ENCODE measurements around the gene LPP.

Gene LPP

DNA sequence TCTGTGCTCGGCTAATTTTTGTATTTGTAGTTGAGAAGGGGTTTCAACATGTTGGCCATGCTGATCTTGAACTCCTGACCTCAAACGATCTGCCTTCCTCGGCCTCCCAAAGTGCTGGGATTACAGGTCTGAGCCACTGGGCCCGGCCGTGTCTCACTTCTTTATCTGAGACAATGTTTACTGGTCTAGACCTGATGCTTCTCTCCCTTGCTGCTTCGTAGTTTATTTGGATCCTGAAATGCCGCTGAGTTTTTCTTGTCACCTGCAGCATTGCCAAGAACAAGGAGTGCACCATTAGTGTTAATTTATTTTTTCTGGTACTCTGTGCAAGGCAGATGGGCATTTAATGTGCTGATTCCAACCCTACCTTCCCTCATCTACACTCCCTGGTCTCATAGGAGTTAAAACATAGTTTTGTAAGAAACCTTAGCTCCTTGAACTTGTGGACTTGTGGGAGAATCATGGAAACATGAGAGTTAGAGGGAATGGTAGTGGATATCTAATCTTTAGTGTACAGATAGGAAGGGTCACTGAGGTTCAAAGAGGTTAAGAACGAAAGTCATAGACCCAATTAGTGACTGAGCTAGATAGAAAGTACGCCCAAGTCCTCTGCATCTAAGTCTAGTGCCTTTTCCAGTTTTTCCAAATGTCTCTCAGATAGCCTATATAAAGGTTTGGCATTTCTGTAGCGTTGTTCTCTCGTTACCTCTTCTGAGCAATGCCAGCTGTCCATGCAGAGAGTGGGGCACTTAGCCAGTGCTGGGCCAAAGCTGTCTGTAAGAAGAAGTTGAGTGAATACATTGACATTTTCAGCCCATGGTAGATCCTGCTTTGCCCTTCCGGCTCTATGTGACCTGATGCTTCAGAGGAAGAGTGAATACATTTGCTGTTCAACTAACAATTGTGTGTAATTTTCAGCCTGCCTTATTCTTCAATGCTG lies 244.1 kb downstream of the LPP start:
- peaks cover 4% of the 10 kb centered on the region; the same call in 1 of the 2 replicates for H3K9me3 ChIP-seq (ENCODE audit: control insufficient read depth, insufficient read depth, low read length)
- H3K27ac ChIP-seq (ENCODE audit: low read depth, low read length) = peak overlapping the region; percentile 64
- peaks cover 10% of the 10 kb centered on the region for H3K36me3 ChIP-seq (ENCODE audit: control insufficient read depth, low read length)
- peak overlapping the region; percentile 75 for H3K4me2 ChIP-seq (ENCODE audit: low read length)
- H3K79me2 ChIP-seq (ENCODE audit: control insufficient read depth, low read length) = peaks cover 76% of the 10 kb centered on the region
- no peaks in the 10 kb centered on the region for H3K9me2 ChIP-seq (replicated peaks; ENCODE audit: control insufficient read depth, low read length)
- no peaks in the 10 kb centered on the region for H3K27me3 ChIP-seq (ENCODE audit: control insufficient read depth, low read length)
- H4K20me1 ChIP-seq (ENCODE audit: control insufficient read depth, insufficient read depth, low read depth, low read length) = no peaks in the 10 kb centered on the region
- H3K4me3 ChIP-seq (ENCODE audit: low read length) = peak overlapping the region; percentile 62
- no peak for TF ChIP-seq EZH2phosphoT487 (IDR thresholded peaks at IDR 0.05; ENCODE audit: borderline replicate concordance, low read length)
- TF ChIP-seq, protein P1, sequence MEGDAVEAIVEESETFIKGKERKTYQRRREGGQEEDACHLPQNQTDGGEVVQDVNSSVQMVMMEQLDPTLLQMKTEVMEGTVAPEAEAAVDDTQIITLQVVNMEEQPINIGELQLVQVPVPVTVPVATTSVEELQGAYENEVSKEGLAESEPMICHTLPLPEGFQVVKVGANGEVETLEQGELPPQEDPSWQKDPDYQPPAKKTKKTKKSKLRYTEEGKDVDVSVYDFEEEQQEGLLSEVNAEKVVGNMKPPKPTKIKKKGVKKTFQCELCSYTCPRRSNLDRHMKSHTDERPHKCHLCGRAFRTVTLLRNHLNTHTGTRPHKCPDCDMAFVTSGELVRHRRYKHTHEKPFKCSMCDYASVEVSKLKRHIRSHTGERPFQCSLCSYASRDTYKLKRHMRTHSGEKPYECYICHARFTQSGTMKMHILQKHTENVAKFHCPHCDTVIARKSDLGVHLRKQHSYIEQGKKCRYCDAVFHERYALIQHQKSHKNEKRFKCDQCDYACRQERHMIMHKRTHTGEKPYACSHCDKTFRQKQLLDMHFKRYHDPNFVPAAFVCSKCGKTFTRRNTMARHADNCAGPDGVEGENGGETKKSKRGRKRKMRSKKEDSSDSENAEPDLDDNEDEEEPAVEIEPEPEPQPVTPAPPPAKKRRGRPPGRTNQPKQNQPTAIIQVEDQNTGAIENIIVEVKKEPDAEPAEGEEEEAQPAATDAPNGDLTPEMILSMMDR (IDR thresholded peaks at IDR 0.05; ENCODE audit: low read depth, low read length, poor library complexity, severe bottlenecking) = no peak
- H3K4me1 ChIP-seq (ENCODE audit: control insufficient read depth, low read length) = peaks cover 95% of the 10 kb centered on the region
- no peaks in the 10 kb centered on the region for H3F3A ChIP-seq (ENCODE audit: control insufficient read depth, insufficient read depth)

DNA sequence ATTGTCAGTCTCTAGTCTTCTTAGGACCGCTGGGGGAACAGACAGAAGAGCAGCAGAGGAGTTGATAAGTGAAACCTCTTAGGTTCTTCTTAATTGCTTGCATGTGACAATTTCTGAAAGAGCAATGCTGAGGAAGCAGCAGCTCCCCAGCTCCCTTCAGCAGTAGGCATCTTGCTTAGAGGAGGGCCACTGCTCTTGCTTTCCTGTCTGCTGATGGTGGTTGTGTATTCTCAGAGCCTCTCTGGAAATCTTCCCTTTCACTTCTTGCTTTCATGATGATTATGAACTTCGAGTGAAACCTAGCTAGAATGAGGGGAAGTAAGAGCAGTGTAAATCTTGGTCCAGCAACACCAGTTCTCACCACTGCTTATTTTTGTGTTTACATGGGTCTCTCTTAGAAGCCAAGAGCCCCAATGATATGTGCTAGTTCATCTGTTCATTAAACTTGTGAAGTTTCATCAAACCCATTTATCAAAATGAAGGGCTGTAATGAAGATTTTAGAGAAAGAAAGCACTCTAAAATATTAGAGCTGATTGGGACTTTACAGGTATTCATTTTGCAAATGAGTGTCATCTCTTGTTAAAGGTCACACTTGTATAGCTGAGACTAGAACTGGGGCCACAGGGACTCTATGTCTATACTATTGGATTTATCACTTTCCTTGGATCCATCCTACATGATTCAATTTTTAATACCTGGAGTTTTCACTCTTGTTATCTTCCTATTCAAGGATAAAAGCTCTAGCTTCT lies 246.7 kb downstream of the LPP start:
- Histone ChIP-seq H3K79me2 (ENCODE audit: control insufficient read depth, low read length) (peaks cover 61% of the 10 kb centered on the region), H3K4me3 (ENCODE audit: low read length) (peak overlapping the region; percentile 62), H3K27ac (ENCODE audit: low read depth, low read length) (peak overlapping the region; percentile 42), H3K27me3 (ENCODE audit: control insufficient read depth, low read length) (no peaks in the 10 kb centered on the region), H3K36me3 (ENCODE audit: control insufficient read depth, low read length) (peaks cover 10% of the 10 kb centered on the region), H3F3A (ENCODE audit: control insufficient read depth, insufficient read depth) (no peaks in the 10 kb centered on the region), H4K20me1 (ENCODE audit: control insufficient read depth, insufficient read depth, low read depth, low read length) (no peaks in the 10 kb centered on the region), H3K4me2 (ENCODE audit: low read length) (peak overlapping the region; percentile 75), H3K9me3 (ENCODE audit: control insufficient read depth, insufficient read depth, low read length) (peaks cover 4% of the 10 kb centered on the region; the same call in 1 of the 2 replicates), H3K9me2 (replicated peaks; ENCODE audit: control insufficient read depth, low read length) (no peaks in the 10 kb centered on the region), H3K4me1 (ENCODE audit: control insufficient read depth, low read length) (peaks cover 86% of the 10 kb centered on the region)
- TF ChIP-seq, protein P1 (IDR thresholded peaks at IDR 0.05; ENCODE audit: low read depth, low read length, poor library complexity, severe bottlenecking) = no peak
- TF ChIP-seq EZH2phosphoT487 (IDR thresholded peaks at IDR 0.05; ENCODE audit: borderline replicate concordance, low read length) = no peak

DNA sequence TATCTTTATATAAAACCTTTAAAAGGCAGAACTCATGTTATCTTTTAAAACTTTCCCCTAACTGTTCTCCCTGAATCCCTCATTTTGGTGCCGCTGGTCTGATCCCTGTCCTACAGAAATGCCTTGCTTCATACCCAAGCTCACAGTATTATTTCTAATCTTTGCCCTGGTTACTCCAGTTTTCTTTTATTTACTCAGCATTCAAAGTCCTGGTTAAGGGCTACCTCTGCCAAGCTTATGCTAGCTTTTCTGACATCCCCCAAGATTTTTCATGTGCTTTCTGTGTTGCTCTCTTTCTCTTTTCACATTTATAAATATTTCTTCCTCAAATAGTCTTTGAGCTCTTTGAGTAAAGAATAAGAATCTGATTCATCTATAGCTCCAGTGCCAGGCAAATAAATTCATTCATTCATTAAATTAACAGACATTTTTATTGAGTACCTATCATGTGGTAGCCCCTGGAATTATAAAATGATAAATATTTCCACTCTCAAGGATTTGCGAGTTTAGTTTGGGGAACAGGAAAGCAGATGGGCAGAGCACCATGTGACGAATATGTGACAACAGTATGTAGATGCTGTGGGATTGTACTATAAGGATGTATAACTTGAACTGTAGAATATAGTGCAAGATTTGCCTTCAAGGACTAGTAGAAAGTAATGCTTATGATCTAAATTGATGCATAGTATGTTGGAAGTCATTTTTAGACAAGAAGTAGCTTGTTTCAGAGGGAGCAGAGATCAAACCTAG lies 247.5 kb downstream of the LPP start:
- Histone ChIP-seq H3K9me3 (ENCODE audit: control insufficient read depth, insufficient read depth, low read length) (peaks cover 4% of the 10 kb centered on the region; the same call in 1 of the 2 replicates), H4K20me1 (ENCODE audit: control insufficient read depth, insufficient read depth, low read depth, low read length) (no peaks in the 10 kb centered on the region), H3K9me2 (replicated peaks; ENCODE audit: control insufficient read depth, low read length) (no peaks in the 10 kb centered on the region), H3F3A (ENCODE audit: control insufficient read depth, insufficient read depth) (no peaks in the 10 kb centered on the region), H3K79me2 (ENCODE audit: control insufficient read depth, low read length) (peaks cover 58% of the 10 kb centered on the region), H3K27me3 (ENCODE audit: control insufficient read depth, low read length) (no peaks in the 10 kb centered on the region), H3K4me3 (ENCODE audit: low read length) (no peak overlapping the region), H3K36me3 (ENCODE audit: control insufficient read depth, low read length) (peaks cover 17% of the 10 kb centered on the region), H3K27ac (ENCODE audit: low read depth, low read length) (no peak overlapping the region), H3K4me1 (ENCODE audit: control insufficient read depth, low read length) (peaks cover 79% of the 10 kb centered on the region), H3K4me2 (ENCODE audit: low read length) (peak overlapping the region; percentile 75; the same call in 1 of the 2 replicates)
- no peak for TF ChIP-seq EZH2phosphoT487 (IDR thresholded peaks at IDR 0.05; ENCODE audit: borderline replicate concordance, low read length)
- TF ChIP-seq, protein P1 (IDR thresholded peaks at IDR 0.05; ENCODE audit: low read depth, low read length, poor library complexity, severe bottlenecking) = no peak
